NCI-H1417 treated with DMSO at 0.1 percent for 48 hours (cell line): ENCODE data around the gene OTOL1.
A peak's percentile ranks its signal among the peaks of the same experiment; 100 is the strongest.
"Not testable (repeated sequence)": the region's sequence is repeated elsewhere in the genome, so short reads cannot be mapped to it uniquely, and the experiment has no call there.

Source experiments
- DNase-seq: peaks from one replicate; lab custom pipeline; 2025; lab: John Stamatoyannopoulos, UW

Gene OTOL1

GRCh38 chr3:161496508-161496907, at the start of gene OTOL1:
Gene OTOL1 (plus strand): TSS chr3:161496808. CDS start chr3:161496808, 0 bp downstream.
- DNase-seq = no peak

- no peak for DNase-seq
These were observed 46.8 kb upstream of the OTOL1 start for GRCh38 chr3:161449785-161450184.

DNA sequence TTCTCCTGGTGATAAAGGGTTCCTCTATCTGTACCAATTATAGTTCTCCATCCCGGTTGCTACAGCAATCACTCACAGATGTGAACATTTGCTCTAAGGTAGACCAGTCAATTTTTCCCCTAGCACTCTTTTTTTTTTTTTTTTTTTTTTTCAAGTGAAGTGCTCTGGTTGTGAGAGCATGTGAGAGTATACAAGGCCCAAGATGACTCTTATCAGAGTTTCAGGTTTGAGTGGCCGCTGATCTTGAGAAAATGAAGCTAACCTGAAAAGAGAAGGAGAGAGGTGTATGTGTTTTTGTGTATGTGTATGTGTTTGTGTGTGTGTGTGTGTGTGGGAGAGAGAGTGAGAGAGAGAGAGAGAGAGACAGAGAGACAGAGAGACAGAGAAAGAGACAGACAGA, 44.4 kb upstream of the OTOL1 start:
- DNase-seq = no peak

DNA sequence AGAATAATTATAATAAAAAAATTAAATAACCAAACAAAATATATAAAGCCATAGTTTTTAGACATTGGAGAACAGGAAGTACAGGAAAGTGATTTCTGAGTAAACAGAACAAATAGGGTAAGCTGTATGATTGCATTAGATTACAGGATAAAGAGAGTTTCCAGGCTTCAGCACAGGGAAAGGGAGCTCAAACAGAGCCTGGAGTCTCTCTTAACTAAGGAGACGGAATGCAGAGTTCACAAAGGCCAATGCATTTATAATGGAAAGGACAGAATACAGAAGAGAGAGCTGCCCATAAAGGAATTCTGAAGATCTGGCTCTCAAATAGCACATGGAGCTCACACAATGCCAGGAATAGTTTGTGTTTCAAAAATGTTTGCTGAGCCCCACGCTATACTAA, 42.0 kb upstream of the OTOL1 start:
- no peak for DNase-seq

DNA sequence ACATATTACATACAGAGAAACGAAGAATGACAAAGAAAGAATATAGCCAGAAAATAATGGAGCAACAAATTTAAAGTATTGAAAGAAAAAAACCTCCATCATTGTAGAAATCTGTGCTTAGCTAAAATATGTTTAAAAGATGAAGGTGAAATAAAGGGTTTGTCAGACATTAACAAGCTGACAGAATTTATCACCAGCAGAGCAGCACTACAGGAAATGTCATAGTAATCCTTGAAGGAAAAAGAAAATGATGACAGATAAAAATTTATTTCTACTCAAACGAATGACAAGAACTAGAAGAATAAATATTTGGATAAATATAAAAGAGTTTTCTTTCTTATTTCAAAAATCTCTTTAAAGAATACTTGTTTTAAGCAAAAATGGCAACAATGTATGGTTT, 40.6 kb upstream of the OTOL1 start:
- DNase-seq = no peak

GRCh38 chr3:161462138-161462537, 34.5 kb upstream of the OTOL1 start:
- DNase-seq = no peak

GRCh38 chr3:161471211-161471610, 25.4 kb upstream of the OTOL1 start:
- DNase-seq = no peak

- DNase-seq = no peak
These were observed 22.5 kb upstream of the OTOL1 start for GRCh38 chr3:161474139-161474538.

- no peak for DNase-seq
These were observed 21.9 kb upstream of the OTOL1 start for GRCh38 chr3:161474741-161475140.

GRCh38 chr3:161475206-161475605, 21.4 kb upstream of the OTOL1 start:
- no peak for DNase-seq

GRCh38 chr3:161475905-161476304, 20.7 kb upstream of the OTOL1 start:
- no peak for DNase-seq

DNA sequence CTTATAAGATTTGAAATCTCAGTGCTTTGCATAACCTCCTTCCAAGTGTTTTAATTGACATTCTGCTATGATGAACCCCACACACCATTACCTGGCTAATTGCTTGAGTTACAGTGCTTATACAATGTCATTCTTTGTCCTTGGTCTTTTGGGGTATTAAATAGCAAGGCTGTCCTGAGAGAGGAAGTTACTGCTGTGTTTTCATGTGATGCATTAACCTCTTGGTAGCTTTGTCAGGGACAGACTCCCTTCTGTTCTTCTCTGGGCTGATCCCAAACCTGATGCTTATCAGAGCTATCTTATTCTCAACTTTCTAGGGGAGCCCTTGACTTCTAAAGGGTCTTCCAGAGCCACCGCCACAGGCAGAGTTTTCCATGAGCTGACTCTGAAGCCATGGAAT, 12.4 kb upstream of the OTOL1 start:
- no peak for DNase-seq

DNA sequence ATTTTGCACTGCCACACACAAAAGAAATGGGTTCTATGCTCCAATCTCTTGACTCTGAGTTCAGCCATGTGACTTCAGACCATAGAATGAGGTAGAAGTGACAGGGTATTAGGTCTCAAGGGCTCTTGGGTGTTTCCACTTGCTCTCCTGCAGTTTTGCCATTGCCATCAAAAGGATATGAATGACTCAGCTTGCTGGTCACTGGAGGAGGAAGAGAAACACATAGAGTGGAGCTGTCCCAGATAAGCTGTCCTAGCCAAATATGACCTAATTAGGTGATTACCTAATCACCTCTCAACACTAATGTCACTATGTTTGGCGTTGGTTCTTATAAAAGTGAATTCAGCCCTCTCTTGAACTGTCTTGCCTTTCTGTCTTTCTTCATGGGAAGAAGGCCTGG, 8.3 kb upstream of the OTOL1 start:
- not testable (repeated sequence) for DNase-seq

- no peak for DNase-seq
These were observed 7.2 kb upstream of the OTOL1 start for GRCh38 chr3:161489395-161489794.

GRCh38 chr3:161490845-161491244, 5.8 kb upstream of the OTOL1 start:
- DNase-seq = not testable (repeated sequence)

GRCh38 chr3:161498259-161498921, 1.8 kb downstream of the OTOL1 start:
- no peak for DNase-seq

DNA sequence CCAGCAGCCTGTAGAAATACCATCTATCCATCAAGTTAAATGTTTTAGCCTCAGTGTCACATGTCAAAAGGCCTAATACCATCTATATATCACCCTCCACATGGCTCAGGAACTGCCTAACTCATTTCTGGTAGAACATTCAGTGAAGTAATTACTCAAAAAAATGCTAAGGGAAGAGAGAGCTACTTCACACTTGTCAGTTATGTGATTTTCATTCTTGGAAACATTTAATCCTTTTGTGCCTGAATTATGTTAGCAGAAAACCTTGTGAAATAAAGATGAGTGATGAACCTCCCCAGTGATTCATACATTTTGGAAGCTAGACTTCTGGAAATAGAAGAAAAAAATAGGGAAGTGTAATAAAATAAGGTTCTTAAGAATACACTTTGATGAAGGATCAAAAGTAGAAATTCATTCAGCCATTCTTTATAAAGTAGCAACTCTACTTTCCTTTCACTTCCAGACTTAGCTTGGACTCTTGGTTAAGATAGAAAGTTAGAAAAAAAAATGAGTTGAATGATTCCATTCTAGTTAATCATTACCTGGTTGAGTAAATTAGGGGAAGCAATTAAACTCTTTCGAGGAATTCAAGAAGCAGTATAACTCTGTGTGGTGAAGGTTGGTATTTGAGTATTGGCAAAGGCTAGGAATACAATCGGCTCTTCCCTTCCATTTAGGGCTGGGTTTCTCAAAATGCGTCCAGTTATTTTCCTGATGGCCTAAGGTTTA, 3.6 kb downstream of the OTOL1 start:
- no peak for DNase-seq

DNA sequence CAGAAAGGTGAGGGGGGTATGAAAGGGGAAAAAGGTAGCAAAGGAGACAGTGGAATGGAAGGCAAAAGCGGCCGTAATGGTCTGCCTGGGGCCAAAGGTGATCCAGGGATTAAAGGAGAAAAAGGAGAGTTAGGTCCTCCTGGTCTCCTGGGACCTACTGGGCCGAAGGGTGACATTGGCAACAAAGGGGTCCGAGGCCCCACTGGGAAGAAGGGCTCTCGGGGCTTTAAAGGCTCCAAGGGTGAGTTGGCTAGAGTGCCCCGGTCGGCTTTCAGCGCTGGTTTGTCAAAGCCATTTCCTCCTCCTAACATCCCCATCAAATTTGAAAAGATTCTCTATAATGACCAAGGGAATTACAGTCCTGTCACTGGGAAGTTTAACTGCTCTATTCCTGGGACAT, 6.7 kb downstream of the OTOL1 start:
- DNase-seq = no peak

- DNase-seq = peak; percentile 14
These were observed 12.4 kb downstream of the OTOL1 start for GRCh38 chr3:161508852-161509477.

- peak; percentile 23 for DNase-seq
These were observed 14.1 kb downstream of the OTOL1 start for GRCh38 chr3:161510510-161511260.

DNA sequence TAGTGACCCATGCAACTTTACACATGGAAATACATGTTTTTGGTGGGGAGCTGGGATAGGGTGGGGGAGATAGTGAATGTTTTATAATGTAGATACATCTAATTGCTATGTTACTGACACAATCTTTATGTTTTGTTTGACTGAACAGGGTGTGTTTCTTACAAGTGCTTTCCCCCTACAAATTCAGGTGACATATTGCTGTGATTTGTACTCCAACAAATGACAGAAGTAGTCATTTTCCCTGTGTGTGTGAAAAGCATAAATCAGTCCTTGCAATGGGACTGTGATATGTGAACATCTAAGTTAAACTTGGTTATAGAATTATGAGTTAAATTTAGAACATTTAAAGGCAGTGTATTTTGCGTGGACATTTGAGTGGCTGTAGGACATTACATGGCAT, 27.3 kb downstream of the OTOL1 start:
- no peak for DNase-seq

DNA sequence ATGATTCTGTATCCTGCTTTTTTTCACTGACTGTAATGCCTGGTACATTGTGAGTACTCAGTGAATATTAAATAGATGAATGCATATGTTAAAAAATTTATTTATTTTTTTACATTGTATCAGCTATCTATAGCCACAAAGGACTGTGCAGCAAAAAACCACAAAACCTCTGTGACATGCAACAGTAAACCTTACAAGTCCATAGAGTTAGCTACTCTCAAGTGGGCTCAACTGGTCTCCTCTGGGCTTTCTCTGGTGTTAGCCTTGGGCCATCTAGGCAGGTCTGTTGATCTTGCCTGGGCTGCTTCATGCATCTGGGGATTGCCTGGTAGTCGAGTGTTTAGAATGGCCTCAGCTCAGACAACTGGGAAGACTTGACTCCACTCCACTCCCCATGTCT, 35.3 kb downstream of the OTOL1 start:
- DNase-seq = no peak

DNA sequence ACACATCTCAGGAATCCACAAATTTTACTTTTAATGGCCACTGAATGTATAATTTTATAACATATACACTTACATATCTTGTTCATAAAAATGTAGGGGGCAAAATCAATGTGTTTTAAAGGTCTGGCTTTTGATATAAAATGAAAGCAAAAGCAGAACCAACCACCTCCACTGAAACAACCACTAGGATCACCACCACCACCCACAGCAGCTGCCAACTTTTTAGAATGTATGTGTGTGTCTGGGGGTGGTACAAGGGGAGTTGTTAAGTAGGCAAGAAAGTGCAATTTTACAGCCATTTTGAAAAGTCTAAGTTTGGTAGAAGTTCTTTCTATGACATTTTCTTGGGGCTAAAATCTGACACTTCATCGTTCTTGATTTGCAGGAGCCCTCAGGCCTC, 44.0 kb downstream of the OTOL1 start:
- no peak for DNase-seq
